K562 (cell line): ENCODE measurements around the gene DGCR2. TPM values are rescaled to one million over a fixed set of nuclear protein-coding genes. Genes with fewer than 3 reads are reported as not detected.
A peak's percentile ranks its signal among the peaks of the same experiment; 100 is the strongest.

Source experiments
- ATAC-seq: fragments of 200-7000 bp; cut with Tn5 transposase; 3 replicates; pipeline ENCODE4 v1.9.1; 2020; ENCODE audit warnings: moderate library complexity
- BruUV-seq: library from RNA; stranded (reverse); fragments of 400-500 nt; replicated peaks from 2 replicates; lab custom pipeline; 2021; lab: Mats Ljungman, UMichigan
- CTCF ChIA-PET: fragments of 300-600 bp; formaldehyde crosslinking; extraction: SDS; loops from one replicate; lab custom pipeline; 2021; ENCODE audit warnings: low intra/inter-chr PET ratio; lab: Yijun Ruan, JAX
- POLR2A ChIA-PET: fragments of 300-600, 350-650 bp; sonication (Branson Sonifier 250); formaldehyde crosslinking; extraction: SDS; loops from one replicate; lab custom pipeline; 2021; ENCODE audit warnings: antibody characterized with exemption, inconsistent platforms; lab: Yijun Ruan, JAX
- DNase-seq, 4 experiments: peaks; one replicate each; pipeline versions ENCODE4 v3.0.0 to v3.0.0-alpha.2; 2011 to 2018; ENCODE audit warnings: low spot score in 3 of 4, mixed read lengths in 3 of 4; ENCODE audit errors: extremely low read depth in 1 of 4
- FAIRE-seq: peaks from 2 replicates; lab custom pipeline; 2011; peaks lifted over from hg19 to GRCh38; lab: Jason Lieb, UNC
- H2AFZ ChIP-seq: 2 replicates; pipeline ENCODE4 v1.6.0; 2011; ENCODE audit warnings: low read depth, low read length, control low read depth, inconsistent platforms
- H3K27ac ChIP-seq: fragments of 200-600 bp; 3 replicates; pipeline ENCODE4 v1.8.0; 2011; ENCODE audit warnings: low read depth, mild to moderate bottlenecking, control low read depth, inconsistent platforms, low read length, moderate library complexity, mixed read lengths; ENCODE audit errors: extremely low read depth
- H3K27me3 ChIP-seq, 2 experiments: fragments of 300-600 bp in 1 of 2; 2 replicates in 1 of 2; 3 replicates in 1 of 2; pipeline versions ENCODE4 v1.6.0 to v1.8.0; 2011; ENCODE audit warnings: inconsistent platforms in 2 of 2, low read length in 2 of 2, mild to moderate bottlenecking in 1 of 2, mixed read lengths in 1 of 2, moderate library complexity in 1 of 2; ENCODE audit not compliant: control insufficient read depth in 2 of 2, insufficient read depth in 2 of 2
- H3K36me3 ChIP-seq: fragments of 300-600 bp; 3 replicates; pipeline ENCODE4 v1.8.0; 2011; ENCODE audit warnings: mild to moderate bottlenecking, low read length, inconsistent platforms; ENCODE audit not compliant: control insufficient read depth, insufficient read depth
- H3K4me1 ChIP-seq, 2 experiments: fragments of 200-600 bp in 1 of 2; replicated peaks in 1 of 2; 2 replicates in 1 of 2; 3 replicates in 1 of 2; pipeline versions ENCODE4 v1.5.1 to v1.8.0; 2011; ENCODE audit warnings: inconsistent platforms in 2 of 2, low read length in 2 of 2, mild to moderate bottlenecking in 1 of 2, mixed read lengths in 1 of 2, moderate library complexity in 1 of 2; ENCODE audit not compliant: control insufficient read depth in 2 of 2, insufficient read depth in 2 of 2
- H3K4me2 ChIP-seq: 2 replicates; pipeline ENCODE4 v1.6.1; 2011; ENCODE audit warnings: low read length, control low read depth, inconsistent platforms, mixed read lengths; ENCODE audit not compliant: insufficient read depth
- H3K4me3 ChIP-seq: fragments of 200-600 bp; sonication (generic), shearing (Covaris generic); 2 replicates; pipeline ENCODE4 v1.5.1; 2016; ENCODE audit warnings: control low read depth, inconsistent platforms
- H3K79me2 ChIP-seq: fragments of 200-600 bp; 3 replicates; pipeline ENCODE4 v1.8.0; 2011; ENCODE audit warnings: low read length, inconsistent platforms; ENCODE audit not compliant: control insufficient read depth, insufficient read depth
- H3K9ac ChIP-seq, 2 experiments: 2 replicates each; pipeline versions ENCODE4 v1.6.0 to v1.6.1; 2011; ENCODE audit warnings: low read depth in 2 of 2, low read length in 2 of 2, control low read depth in 1 of 2, inconsistent platforms in 1 of 2, mild to moderate bottlenecking in 1 of 2, mixed read lengths in 1 of 2; ENCODE audit not compliant: insufficient read depth in 1 of 2
- H3K9me1 ChIP-seq: one replicate; pipeline ENCODE4 v1.6.0; 2011; ENCODE audit warnings: inconsistent platforms, mild to moderate bottlenecking, low read length, moderate library complexity; ENCODE audit not compliant: control insufficient read depth, insufficient read depth
- H3K9me3 ChIP-seq: replicated peaks from 2 replicates; pipeline ENCODE4 v1.5.1; 2011; ENCODE audit warnings: low read depth, low read length, inconsistent platforms; ENCODE audit not compliant: control insufficient read depth, insufficient read depth
- H4K20me1 ChIP-seq: replicated peaks from 2 replicates; pipeline ENCODE4 v1.6.1; 2011; ENCODE audit warnings: low read length, inconsistent platforms, mixed read lengths; ENCODE audit not compliant: control insufficient read depth, insufficient read depth
- BACH1 ChIP-seq: fragments of 200-800 bp; sonication (Bioruptor generic); IDR thresholded peaks from 2 replicates; pipeline ENCODE4 v1.6.1; 2016; ENCODE audit warnings: missing genetic modification characterization, missing compliant biosample characterization
- CHD1 ChIP-seq: fragments of 200-600 bp; sonication (generic); IDR thresholded peaks from one replicate; pipeline ENCODE4 v1.6.1; 2012; ENCODE audit warnings: mild to moderate bottlenecking, moderate library complexity, low read length, inconsistent platforms
- PATZ1 ChIP-seq: fragments of 250-450 bp; sonication (Bioruptor Pico); IDR thresholded peaks from 2 replicates; pipeline ENCODE4 v1.5.0; 2020; ENCODE audit warnings: mild to moderate bottlenecking, borderline replicate concordance
- SFPQ ChIP-seq: fragments of 200-400 bp; formaldehyde crosslinking; IDR thresholded peaks from 2 replicates; pipeline ENCODE4 v1.6.1; 2017; ENCODE audit warnings: mild to moderate bottlenecking, low read depth, low read length, moderate library complexity
- SIRT6 ChIP-seq: IDR thresholded peaks from one replicate; pipeline ENCODE4 v1.6.1; 2012; ENCODE audit warnings: low read depth, mild to moderate bottlenecking, control low read depth, inconsistent platforms, low read length, moderate library complexity
- SRSF7 ChIP-seq: fragments of 200-400 bp; formaldehyde crosslinking; optimal IDR thresholded peaks from 2 replicates; pipeline ENCODE3; 2017; ENCODE audit warnings: mild to moderate bottlenecking, low read depth, low read length
- ZC3H11A ChIP-seq: IDR thresholded peaks from 2 replicates; pipeline ENCODE4 v1.6.1; 2012; ENCODE audit warnings: low read depth, low read length, improper control_type of control experiment
- ZNF431 ChIP-seq: sonication (generic); formaldehyde crosslinking; IDR thresholded peaks from 2 replicates; pipeline ENCODE4 v1.8.0; 2022; ENCODE audit warnings: mild to moderate bottlenecking, missing genetic modification reagents
- WGBS: fragments of 100-300 bp; shearing (Covaris generic); methylation state at CpG from one replicate; pipeline ENCODE4 v1.1.6; 2016; ENCODE audit warnings: low coverage, mixed read lengths; ENCODE audit not compliant: insufficient coverage; ENCODE audit errors: missing lambda C conversion rate; 5-methylcytosine and 5-hydroxymethylcytosine counted together
- in situ Hi-C: fragments of 300-500 bp; cut with MboI; formaldehyde crosslinking; loops from 4 replicates; pipeline ENCODE4 v1.15.0; 2018; ENCODE audit warnings: inconsistent platforms, mixed read lengths
- intact Hi-C: fragments of 100-400 bp; cut with micrococcal nuclease; formaldehyde crosslinking; loops from 2 replicates; pipeline ENCODE4 v1.14.2; 2022
- polyA plus RNA-seq, 8 experiments: library from polyadenylated mRNA; depleted of rRNA in 4 of 8; stranded (reverse) in 5 of 8; unstranded in 3 of 8; fragments of >200 nt; fragmentation: Nextera tagmentation in 2 of 8; fragmentation: Illumina TruSeq in 1 of 8; extraction: Ambion mirVana in 2 of 8; extraction: Trizol in 1 of 8; gene quantifications; 2 replicates each; pipeline versions ENCODE4 v1.2.1 to v1.2.3, GENCODE V29; 2011 to 2014; ENCODE audit warnings: inconsistent platforms in 1 of 8, missing spikeins in 1 of 8
- total RNA-seq, 7 experiments: library from RNA; depleted of rRNA in 6 of 7; stranded (reverse); fragments of >200 nt in 6 of 7; fragmentation: Illumina TruSeq in 2 of 7; extraction: Trizol in 2 of 7; gene quantifications; 2 replicates each; pipeline versions ENCODE4 v1.2.1 to v1.2.3, GENCODE V29; 2011 to 2021; ENCODE audit warnings: low replicate concordance in 1 of 7
- TF ChIP-seq, protein P1 (sequence below), 3 experiments: fragments of 200-800 bp in 1 of 3; fragments of 250-450 bp in 1 of 3; fragments of 450-650 bp in 1 of 3; sonication (Bioruptor Pico) in 1 of 3; sonication (Bioruptor generic) in 1 of 3; formaldehyde crosslinking in 1 of 3; IDR thresholded peaks; 2 replicates each; pipeline versions ENCODE4 v1.6.1 to v1.8.0; 2016 to 2022; ENCODE audit warnings: mild to moderate bottlenecking in 2 of 3, missing genetic modification characterization in 2 of 3, missing compliant biosample characterization in 1 of 3, moderate library complexity in 1 of 3
- TF ChIP-seq, protein P2 (sequence below), 2 experiments: IDR thresholded peaks; 2 replicates each; pipeline ENCODE4 v1.6.1; 2012; ENCODE audit warnings: improper control_type of control experiment in 2 of 2, low read depth in 2 of 2, low read length in 2 of 2, borderline replicate concordance in 1 of 2

DGCR2 gene
- total and polyA plus RNA-seq, 9 of the 15 experiments (the other 6 are each of a cell fraction or from before 2014, with no cell fraction given): 0.69 to 101 (median 56.4) TPM

GRCh38 chr22:19039796-19040280 is 82.4 kb downstream of the DGCR2 start:
- no peak overlapping the region for H3K27ac ChIP-seq
- peaks cover 25% of the 10 kb centered on the region for H3K9me1 ChIP-seq
- BruUV-seq: no TSS peak
- H3K79me2 ChIP-seq: no peaks in the 10 kb centered on the region
- DNase-seq (no peak), ATAC-seq (no peak), FAIRE-seq (no peak)
- in situ Hi-C loops (no loop called here), intact Hi-C loops (loop anchor here (5.0 to 10.0 kb wide), 2 partner anchors 137 to 255 kb away; partner anchors contain the start of genes CLTCL1 and SLC25A1)
- peaks cover 0 to 31% of the 10 kb centered on the region in 2 experiments; a peak in 1 of 5 replicates for H3K4me1 ChIP-seq
- H4K20me1 ChIP-seq: peaks cover 58% of the 10 kb centered on the region
- POLR2A ChIA-PET: interaction anchor here (1.0 to 1.3 kb wide), 3 partner anchors 10 to 21 kb away, joined by 3 read pairs; no protein-coding TSS in a partner anchor
- no peak overlapping the region for H3K4me2 ChIP-seq
- H3K27me3 ChIP-seq: no peaks in the 10 kb centered on the region
- peaks cover 63% of the 10 kb centered on the region; the same call in 2 of the 3 replicates for H3K36me3 ChIP-seq
- CTCF ChIA-PET: no interaction called here
- no peak overlapping the region for H2AFZ ChIP-seq
- no peak overlapping the region for H3K4me3 ChIP-seq
- H3K9me3 ChIP-seq: no peaks in the 10 kb centered on the region
- 70% methylated on average over 6 of the region's 6 CpGs for WGBS
- H3K9ac ChIP-seq: no peak overlapping the region
- TF ChIP-seq SFPQ: no peak
- TF ChIP-seq SRSF7: no peak
- no peak for TF ChIP-seq ZC3H11A
- no peak for TF ChIP-seq BACH1 (tag)
- no peak for TF ChIP-seq ZNF431 (CRISPR knock-in tag)
- TF ChIP-seq, protein P1, sequence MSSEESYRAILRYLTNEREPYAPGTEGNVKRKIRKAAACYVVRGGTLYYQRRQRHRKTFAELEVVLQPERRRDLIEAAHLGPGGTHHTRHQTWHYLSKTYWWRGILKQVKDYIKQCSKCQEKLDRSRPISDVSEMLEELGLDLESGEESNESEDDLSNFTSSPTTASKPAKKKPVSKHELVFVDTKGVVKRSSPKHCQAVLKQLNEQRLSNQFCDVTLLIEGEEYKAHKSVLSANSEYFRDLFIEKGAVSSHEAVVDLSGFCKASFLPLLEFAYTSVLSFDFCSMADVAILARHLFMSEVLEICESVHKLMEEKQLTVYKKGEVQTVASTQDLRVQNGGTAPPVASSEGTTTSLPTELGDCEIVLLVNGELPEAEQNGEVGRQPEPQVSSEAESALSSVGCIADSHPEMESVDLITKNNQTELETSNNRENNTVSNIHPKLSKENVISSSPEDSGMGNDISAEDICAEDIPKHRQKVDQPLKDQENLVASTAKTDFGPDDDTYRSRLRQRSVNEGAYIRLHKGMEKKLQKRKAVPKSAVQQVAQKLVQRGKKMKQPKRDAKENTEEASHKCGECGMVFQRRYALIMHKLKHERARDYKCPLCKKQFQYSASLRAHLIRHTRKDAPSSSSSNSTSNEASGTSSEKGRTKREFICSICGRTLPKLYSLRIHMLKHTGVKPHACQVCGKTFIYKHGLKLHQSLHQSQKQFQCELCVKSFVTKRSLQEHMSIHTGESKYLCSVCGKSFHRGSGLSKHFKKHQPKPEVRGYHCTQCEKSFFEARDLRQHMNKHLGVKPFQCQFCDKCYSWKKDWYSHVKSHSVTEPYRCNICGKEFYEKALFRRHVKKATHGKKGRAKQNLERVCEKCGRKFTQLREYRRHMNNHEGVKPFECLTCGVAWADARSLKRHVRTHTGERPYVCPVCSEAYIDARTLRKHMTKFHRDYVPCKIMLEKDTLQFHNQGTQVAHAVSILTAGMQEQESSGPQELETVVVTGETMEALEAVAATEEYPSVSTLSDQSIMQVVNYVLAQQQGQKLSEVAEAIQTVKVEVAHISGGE (CRISPR knock-in tag; IDR thresholded peaks at IDR 0.05): 0 out of 6 replicates have a peak, but pooled peaks of 1 of the 3 experiments have one; percentile 13
- TF ChIP-seq CHD1: peak; percentile 19
- TF ChIP-seq SIRT6: peak; percentile 63
- TF ChIP-seq, protein P2, sequence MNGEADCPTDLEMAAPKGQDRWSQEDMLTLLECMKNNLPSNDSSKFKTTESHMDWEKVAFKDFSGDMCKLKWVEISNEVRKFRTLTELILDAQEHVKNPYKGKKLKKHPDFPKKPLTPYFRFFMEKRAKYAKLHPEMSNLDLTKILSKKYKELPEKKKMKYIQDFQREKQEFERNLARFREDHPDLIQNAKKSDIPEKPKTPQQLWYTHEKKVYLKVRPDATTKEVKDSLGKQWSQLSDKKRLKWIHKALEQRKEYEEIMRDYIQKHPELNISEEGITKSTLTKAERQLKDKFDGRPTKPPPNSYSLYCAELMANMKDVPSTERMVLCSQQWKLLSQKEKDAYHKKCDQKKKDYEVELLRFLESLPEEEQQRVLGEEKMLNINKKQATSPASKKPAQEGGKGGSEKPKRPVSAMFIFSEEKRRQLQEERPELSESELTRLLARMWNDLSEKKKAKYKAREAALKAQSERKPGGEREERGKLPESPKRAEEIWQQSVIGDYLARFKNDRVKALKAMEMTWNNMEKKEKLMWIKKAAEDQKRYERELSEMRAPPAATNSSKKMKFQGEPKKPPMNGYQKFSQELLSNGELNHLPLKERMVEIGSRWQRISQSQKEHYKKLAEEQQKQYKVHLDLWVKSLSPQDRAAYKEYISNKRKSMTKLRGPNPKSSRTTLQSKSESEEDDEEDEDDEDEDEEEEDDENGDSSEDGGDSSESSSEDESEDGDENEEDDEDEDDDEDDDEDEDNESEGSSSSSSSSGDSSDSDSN (IDR thresholded peaks at IDR 0.05; ENCODE audit: borderline replicate concordance in 1 of 2, low read depth in 2 of 2, low read length in 2 of 2): no peak
- no peak for TF ChIP-seq PATZ1 (CRISPR knock-in tag)
